ENCODE results near the gene ARHGAP1. TPM values are rescaled to one million over a fixed set of nuclear protein-coding genes. Genes with fewer than 3 reads are reported as not detected.

Gene ARHGAP1
- total and polyA plus RNA-seq, 2 of the 4 experiments (the other 2 are of a cell fraction): 46.6 to 78.8 TPM

GRCh38 chr11:46727952-46728658, 27.7 kb upstream of the ARHGAP1 start:
- POLR2A ChIA-PET (ENCODE audit: unreplicated experiment): no interaction called here
- Histone ChIP-seq H3K9ac (ENCODE audit: low read depth, low read length) (no peak overlapping the region), H2BK20ac (ENCODE audit: low read depth, low read length) (no peak overlapping the region), H3K4me2 (ENCODE audit: low read depth, low read length) (no peak overlapping the region), H4K8ac (ENCODE audit: low read depth in 2 of 2, low read length in 2 of 2) (no peak overlapping the region), H3K14ac (replicated peaks; ENCODE audit: low read depth, low read length) (no peak overlapping the region), H3K18ac (ENCODE audit: low read depth, low read length) (no peak overlapping the region), H3K9me1 (ENCODE audit: insufficient read depth, low read length) (0 out of 2 replicates have a peak, but pooled peaks cover 3% of the 10 kb centered on the region), H2AK5ac (ENCODE audit: low read depth, low read length) (no peak overlapping the region; the same call in 1 of the 2 replicates), H3K23ac (ENCODE audit: low read depth, low read length) (no peak overlapping the region), H4K20me1 (ENCODE audit: insufficient read depth, low read length) (no peaks in the 10 kb centered on the region), H4K5ac (ENCODE audit: low read depth, low read length) (no peak overlapping the region), H2AK9ac (replicated peaks; ENCODE audit: low read depth, low read length, poor library complexity) (no peak overlapping the region), H2AFZ (replicated peaks; ENCODE audit: low read length, poor library complexity) (no peak overlapping the region), H4K91ac (ENCODE audit: insufficient read depth, low read depth, low read length) (no peak overlapping the region), H3K56ac (ENCODE audit: extremely low read depth, insufficient read depth, low read length) (no peak overlapping the region), H3K4me3 (ENCODE audit: insufficient read depth, low read depth, low read length) (no peak overlapping the region), H3K36me3 (ENCODE audit: control insufficient read depth, insufficient read depth, low read length) (no peaks in the 10 kb centered on the region), H2BK120ac (ENCODE audit: low read depth, low read length) (no peak overlapping the region), H3K9me3 (ENCODE audit: control insufficient read depth, insufficient read depth, low read length) (no peaks in the 10 kb centered on the region), H3K27ac (ENCODE audit: insufficient read depth, low read length) (no peak overlapping the region), H3K4me1 (ENCODE audit: control insufficient read depth, insufficient read depth, low read length) (no peaks in the 10 kb centered on the region), H3K79me1 (ENCODE audit: low read depth in 1 of 2, low read length in 2 of 2) (no peaks in the 10 kb centered on the region), H2BK5ac (ENCODE audit: low read depth, low read length, poor library complexity, severe bottlenecking) (no peak overlapping the region), H3K4ac (ENCODE audit: low read depth, low read length) (no peak overlapping the region), H3K27me3 (ENCODE audit: control insufficient read depth, insufficient read depth, low read length) (no peaks in the 10 kb centered on the region), H2BK15ac (ENCODE audit: low read depth, low read length) (no peak overlapping the region)
- dilution Hi-C loops (cut with HindIII; ENCODE audit: low sequenced_read_pairs, unreplicated experiment) (no loop called here), in situ Hi-C loops (cut with MboI; ENCODE audit: low sequenced_read_pairs) (no loop called here), intact Hi-C loops (cut with micrococcal nuclease) (no loop called here)
- DNase-seq (no peak), ATAC-seq (ENCODE audit: low read depth) (no peak)
- 87% methylated on average over 8 of the region's 17 CpGs; no CpG with 5 or more reads in 1 of the 2 experiments for WGBS, 2 experiments (ENCODE audit: extremely low coverage in 2 of 2, insufficient read length in 1 of 2)
- BruUV-seq (replicated peaks): no TSS peak
- TF ChIP-seq RFX5 (IDR thresholded peaks at IDR 0.05; ENCODE audit: low read depth, low read length) (no peak), CEBPB (IDR thresholded peaks at IDR 0.05; ENCODE audit: low read depth, low read length) (no peak), USF2 (IDR thresholded peaks at IDR 0.05; ENCODE audit: low read depth, low read length) (no peak), BHLHE40 (IDR thresholded peaks at IDR 0.05; ENCODE audit: low read depth, low read length) (no peak), MAZ (IDR thresholded peaks at IDR 0.05; ENCODE audit: borderline replicate concordance, low read depth, low read length) (no peak), RAD21 (IDR thresholded peaks at IDR 0.05; ENCODE audit: low read length) (no peak), RCOR1 (IDR thresholded peaks at IDR 0.05; ENCODE audit: insufficient replicate concordance, low read length) (no peak)
- CTCF ChIA-PET: no interaction called here
